ENCODE measurements around the gene RAD18.

GRCh38 chr3:8868996-8869395 is 94.3 kb downstream of the RAD18 start:
- no peak for TF ChIP-seq POLR2AphosphoS5 (IDR thresholded peaks at IDR 0.05)
- TF ChIP-seq CTCF (IDR thresholded peaks at IDR 0.05): no peak
- no peak for TF ChIP-seq POLR2A (IDR thresholded peaks at IDR 0.05)
